Stomach (tissue), 4 donors: ENCODE data around the gene ACMSD.

Experiments used
- EP300 ChIP-seq: sonication (generic); formaldehyde crosslinking; IDR thresholded peaks from one replicate; pipeline ENCODE4 v1.6.1; 2017; ENCODE audit warnings: antibody characterized with exemption
- POLR2A ChIP-seq, 4 donors: fragments of 450-650 bp; IDR thresholded peaks; one replicate each; pipeline ENCODE4 v1.6.1; 2016; ENCODE audit warnings: antibody characterized with exemption in 4 of 4, control low read depth in 2 of 4, mild to moderate bottlenecking in 1 of 4, moderate library complexity in 1 of 4
- POLR2AphosphoS5 ChIP-seq, 3 donors: sonication (generic); formaldehyde crosslinking; IDR thresholded peaks; one replicate each; pipeline ENCODE4 v1.6.1; 2016; ENCODE audit warnings: antibody characterized with exemption in 3 of 3
- TF ChIP-seq, protein P1 (sequence below), 7 experiments: fragments of 450-650 bp in 4 of 7; fragments of 200-600 bp in 3 of 7; sonication (generic) in 3 of 7; IDR thresholded peaks; one replicate each; pipeline ENCODE4 v1.5.1; 2016 to 2019; ENCODE audit warnings: antibody characterized with exemption in 7 of 7, control low read depth in 2 of 7, mild to moderate bottlenecking in 1 of 7

DNA sequence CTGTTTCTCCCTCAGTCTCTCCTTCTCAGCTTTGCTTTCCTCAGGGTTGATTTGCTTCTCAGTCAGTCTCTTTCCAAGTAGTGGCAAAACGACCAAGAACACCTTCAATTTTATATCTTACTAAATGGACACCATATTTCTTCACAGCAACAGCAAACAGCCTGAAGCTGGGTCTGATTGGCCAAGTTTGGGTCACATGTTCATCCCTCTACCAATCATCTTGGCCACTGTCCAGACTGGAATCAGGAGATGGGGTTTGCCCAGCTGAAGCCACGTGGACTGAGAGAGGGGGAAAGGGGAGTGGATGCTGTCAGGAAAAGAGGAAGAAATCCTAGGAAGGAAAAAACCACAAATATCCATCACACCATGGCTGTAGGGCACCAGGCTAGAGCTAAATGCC, 42.0 kb upstream of the ACMSD start:
- TF ChIP-seq POLR2A (IDR thresholded peaks at IDR 0.05): no peak
- TF ChIP-seq, protein P1, sequence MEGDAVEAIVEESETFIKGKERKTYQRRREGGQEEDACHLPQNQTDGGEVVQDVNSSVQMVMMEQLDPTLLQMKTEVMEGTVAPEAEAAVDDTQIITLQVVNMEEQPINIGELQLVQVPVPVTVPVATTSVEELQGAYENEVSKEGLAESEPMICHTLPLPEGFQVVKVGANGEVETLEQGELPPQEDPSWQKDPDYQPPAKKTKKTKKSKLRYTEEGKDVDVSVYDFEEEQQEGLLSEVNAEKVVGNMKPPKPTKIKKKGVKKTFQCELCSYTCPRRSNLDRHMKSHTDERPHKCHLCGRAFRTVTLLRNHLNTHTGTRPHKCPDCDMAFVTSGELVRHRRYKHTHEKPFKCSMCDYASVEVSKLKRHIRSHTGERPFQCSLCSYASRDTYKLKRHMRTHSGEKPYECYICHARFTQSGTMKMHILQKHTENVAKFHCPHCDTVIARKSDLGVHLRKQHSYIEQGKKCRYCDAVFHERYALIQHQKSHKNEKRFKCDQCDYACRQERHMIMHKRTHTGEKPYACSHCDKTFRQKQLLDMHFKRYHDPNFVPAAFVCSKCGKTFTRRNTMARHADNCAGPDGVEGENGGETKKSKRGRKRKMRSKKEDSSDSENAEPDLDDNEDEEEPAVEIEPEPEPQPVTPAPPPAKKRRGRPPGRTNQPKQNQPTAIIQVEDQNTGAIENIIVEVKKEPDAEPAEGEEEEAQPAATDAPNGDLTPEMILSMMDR (IDR thresholded peaks at IDR 0.05): no peak
- no peak for TF ChIP-seq EP300
- TF ChIP-seq POLR2AphosphoS5 (IDR thresholded peaks at IDR 0.05): no peak
